ENCODE measurements around the gene CCL21.

The CCL21 gene

GRCh38 chr9:34690983-34691935, 18.7 kb downstream of the CCL21 start, which contains the start of gene CCL19:
Gene CCL19, minus strand, starts transcription at chr9:34691276. Its CDS starts 137 bp downstream, at chr9:34691139.
- Histone ChIP-seq H2BK12ac (ENCODE audit: low read length) (no peak within 1 kb of the TSS), H3K23ac (ENCODE audit: low read depth, low read length, poor library complexity) (peak within 1 kb of the TSS; percentile 78), H3K27me3 (ENCODE audit: control insufficient read depth in 3 of 3, insufficient read depth in 3 of 3, low read depth in 1 of 3, low read length in 3 of 3) (peaks cover 0 to 6% (median 0%) of the 10 kb centered on the region in 3 experiments), H2AFZ (ENCODE audit: low read length) (no peak within 1 kb of the TSS), H3K9ac (ENCODE audit: low read depth, low read length, poor library complexity) (no peak within 1 kb of the TSS), H3K4me3 (ENCODE audit: low read length in 2 of 2) (no peak within 1 kb of the TSS), H3K14ac (ENCODE audit: low read length) (peak within 1 kb of the TSS; percentile 8), H3K18ac (ENCODE audit: low read length) (peak within 1 kb of the TSS; percentile 53), H2BK15ac (ENCODE audit: low read length) (no peak within 1 kb of the TSS), H3K4me1 (ENCODE audit: control insufficient read depth in 2 of 2, insufficient read depth in 1 of 2, low read depth in 1 of 2, low read length in 2 of 2) (no peaks in the 10 kb centered on the region), H4K8ac (ENCODE audit: low read depth, low read length) (no peak within 1 kb of the TSS), H2BK5ac (ENCODE audit: low read length) (no peak within 1 kb of the TSS), H3K36me3 (replicated peaks in 1 of 2; ENCODE audit: control insufficient read depth in 2 of 2, insufficient read depth in 2 of 2, low read length in 2 of 2) (no peaks in the 10 kb centered on the region), H3K79me1 (ENCODE audit: low read depth, low read length) (no peaks in the 10 kb centered on the region), H4K91ac (ENCODE audit: low read depth, low read length, poor library complexity) (no peak within 1 kb of the TSS), H2AK5ac (ENCODE audit: low read depth, low read length) (no peak within 1 kb of the TSS), H3K9me3 (replicated peaks in 1 of 2; ENCODE audit: control insufficient read depth in 2 of 2, insufficient read depth in 1 of 2, low read depth in 1 of 2, low read length in 2 of 2) (peaks cover 0 to 2% of the 10 kb centered on the region in 2 donors), H3K4me2 (ENCODE audit: insufficient read depth, low read length, poor library complexity, severe bottlenecking) (no peak within 1 kb of the TSS), H2BK120ac (ENCODE audit: low read depth, low read length) (no peak within 1 kb of the TSS), H3K27ac (replicated peaks; ENCODE audit: low read length) (no peak within 1 kb of the TSS), H3K4ac (ENCODE audit: low read length) (no peak within 1 kb of the TSS)
- no peak for DNase-seq (ENCODE audit: low spot score)
- no CpG with 5 or more reads among the region's 6 CpGs for WGBS, 2 donors (ENCODE audit: extremely low coverage in 2 of 2, insufficient read length in 2 of 2, insufficient replicate concordance in 1 of 2)

- no peak for DNase-seq (ENCODE audit: low spot score)
Observed at GRCh38 chr9:34689512-34689911, 20.4 kb downstream of the CCL21 start.

GRCh38 chr9:34689116-34689470, 20.8 kb downstream of the CCL21 start:
- Histone ChIP-seq H2AK5ac (ENCODE audit: low read depth, low read length) (no peak overlapping the region), H3K4me1 (ENCODE audit: control insufficient read depth in 2 of 2, insufficient read depth in 1 of 2, low read depth in 1 of 2, low read length in 2 of 2) (no peaks in the 10 kb centered on the region), H3K4me2 (ENCODE audit: insufficient read depth, low read length, poor library complexity, severe bottlenecking) (no peak overlapping the region), H3K36me3 (replicated peaks in 1 of 2; ENCODE audit: control insufficient read depth in 2 of 2, insufficient read depth in 2 of 2, low read length in 2 of 2) (no peaks in the 10 kb centered on the region), H3K4me3 (ENCODE audit: low read length in 2 of 2) (no peak overlapping the region), H2BK12ac (ENCODE audit: low read length) (no peak overlapping the region), H3K9ac (ENCODE audit: low read depth, low read length, poor library complexity) (no peak overlapping the region), H2BK120ac (ENCODE audit: low read depth, low read length) (no peak overlapping the region), H2AFZ (ENCODE audit: low read length) (no peak overlapping the region), H3K18ac (ENCODE audit: low read length) (no peak overlapping the region), H3K23ac (ENCODE audit: low read depth, low read length, poor library complexity) (no peak overlapping the region), H2BK5ac (ENCODE audit: low read length) (no peak overlapping the region), H3K27me3 (ENCODE audit: control insufficient read depth in 3 of 3, insufficient read depth in 3 of 3, low read depth in 1 of 3, low read length in 3 of 3) (peaks cover 0 to 6% (median 0%) of the 10 kb centered on the region in 3 experiments), H3K4ac (ENCODE audit: low read length) (no peak overlapping the region), H4K8ac (ENCODE audit: low read depth, low read length) (no peak overlapping the region), H3K79me1 (ENCODE audit: low read depth, low read length) (no peaks in the 10 kb centered on the region), H3K27ac (replicated peaks; ENCODE audit: low read length) (no peak overlapping the region), H3K14ac (ENCODE audit: low read length) (no peak overlapping the region), H3K9me3 (replicated peaks in 1 of 2; ENCODE audit: control insufficient read depth in 2 of 2, insufficient read depth in 1 of 2, low read depth in 1 of 2, low read length in 2 of 2) (peaks cover 0 to 2% of the 10 kb centered on the region in 2 donors), H4K91ac (ENCODE audit: low read depth, low read length, poor library complexity) (no peak overlapping the region), H2BK15ac (ENCODE audit: low read length) (no peak overlapping the region)
- WGBS, 2 donors (ENCODE audit: extremely low coverage in 2 of 2, insufficient read length in 2 of 2, insufficient replicate concordance in 1 of 2) = no CpG with 5 or more reads among the region's 4 CpGs
- DNase-seq (ENCODE audit: low spot score) = no peak

More at GRCh38 chr9:34689512-34689911, 20.4 kb downstream of the CCL21 start:
- H3K27me3 ChIP-seq (ENCODE audit: control insufficient read depth in 3 of 3, insufficient read depth in 3 of 3, low read depth in 1 of 3, low read length in 3 of 3) = peaks cover 0 to 6% (median 0%) of the 10 kb centered on the region in 3 experiments
- H2AFZ ChIP-seq (ENCODE audit: low read length) = no peak overlapping the region
- no CpG with 5 or more reads among the region's 8 CpGs for WGBS, 2 donors (ENCODE audit: extremely low coverage in 2 of 2, insufficient read length in 2 of 2, insufficient replicate concordance in 1 of 2)
- no peak overlapping the region for H2BK15ac ChIP-seq (ENCODE audit: low read length)
- no peak overlapping the region for H3K18ac ChIP-seq (ENCODE audit: low read length)
- no peaks in the 10 kb centered on the region for H3K4me1 ChIP-seq (ENCODE audit: control insufficient read depth in 2 of 2, insufficient read depth in 1 of 2, low read depth in 1 of 2, low read length in 2 of 2)
- no peak overlapping the region for H4K91ac ChIP-seq (ENCODE audit: low read depth, low read length, poor library complexity)
- H2AK5ac ChIP-seq (ENCODE audit: low read depth, low read length) = no peak overlapping the region
- H2BK5ac ChIP-seq (ENCODE audit: low read length) = no peak overlapping the region
- peaks cover 0 to 2% of the 10 kb centered on the region in 2 donors for H3K9me3 ChIP-seq (replicated peaks in 1 of 2; ENCODE audit: control insufficient read depth in 2 of 2, insufficient read depth in 1 of 2, low read depth in 1 of 2, low read length in 2 of 2)
- no peak overlapping the region for H3K27ac ChIP-seq (replicated peaks; ENCODE audit: low read length)
- H3K4me3 ChIP-seq (ENCODE audit: low read length in 2 of 2) = no peak overlapping the region
- no peak overlapping the region for H3K4me2 ChIP-seq (ENCODE audit: insufficient read depth, low read length, poor library complexity, severe bottlenecking)
- no peak overlapping the region for H4K8ac ChIP-seq (ENCODE audit: low read depth, low read length)
- no peak overlapping the region for H2BK12ac ChIP-seq (ENCODE audit: low read length)
- H3K79me1 ChIP-seq (ENCODE audit: low read depth, low read length) = no peaks in the 10 kb centered on the region
- no peaks in the 10 kb centered on the region for H3K36me3 ChIP-seq (replicated peaks in 1 of 2; ENCODE audit: control insufficient read depth in 2 of 2, insufficient read depth in 2 of 2, low read length in 2 of 2)
- H3K4ac ChIP-seq (ENCODE audit: low read length) = no peak overlapping the region
- no peak overlapping the region for H3K23ac ChIP-seq (ENCODE audit: low read depth, low read length, poor library complexity)
- H2BK120ac ChIP-seq (ENCODE audit: low read depth, low read length) = no peak overlapping the region
- no peak overlapping the region for H3K14ac ChIP-seq (ENCODE audit: low read length)
- no peak overlapping the region for H3K9ac ChIP-seq (ENCODE audit: low read depth, low read length, poor library complexity)

- Histone ChIP-seq H4K8ac (ENCODE audit: low read depth, low read length) (no peak overlapping the region), H3K9me3 (replicated peaks in 1 of 2; ENCODE audit: control insufficient read depth in 2 of 2, insufficient read depth in 1 of 2, low read depth in 1 of 2, low read length in 2 of 2) (peaks cover 0 to 2% of the 10 kb centered on the region in 2 donors), H3K27ac (replicated peaks; ENCODE audit: low read length) (no peak overlapping the region), H2BK15ac (ENCODE audit: low read length) (no peak overlapping the region), H2BK12ac (ENCODE audit: low read length) (no peak overlapping the region), H3K14ac (ENCODE audit: low read length) (no peak overlapping the region), H3K4me2 (ENCODE audit: insufficient read depth, low read length, poor library complexity, severe bottlenecking) (no peak overlapping the region), H3K9ac (ENCODE audit: low read depth, low read length, poor library complexity) (no peak overlapping the region), H2BK5ac (ENCODE audit: low read length) (no peak overlapping the region), H2AK5ac (ENCODE audit: low read depth, low read length) (no peak overlapping the region), H2BK120ac (ENCODE audit: low read depth, low read length) (no peak overlapping the region), H3K79me1 (ENCODE audit: low read depth, low read length) (no peaks in the 10 kb centered on the region), H3K4me3 (ENCODE audit: low read length in 2 of 2) (no peak overlapping the region), H3K27me3 (ENCODE audit: control insufficient read depth in 3 of 3, insufficient read depth in 3 of 3, low read depth in 1 of 3, low read length in 3 of 3) (peaks cover 0 to 6% (median 0%) of the 10 kb centered on the region in 3 experiments), H3K18ac (ENCODE audit: low read length) (no peak overlapping the region), H3K36me3 (replicated peaks in 1 of 2; ENCODE audit: control insufficient read depth in 2 of 2, insufficient read depth in 2 of 2, low read length in 2 of 2) (no peaks in the 10 kb centered on the region), H3K23ac (ENCODE audit: low read depth, low read length, poor library complexity) (no peak overlapping the region), H3K4ac (ENCODE audit: low read length) (no peak overlapping the region), H4K91ac (ENCODE audit: low read depth, low read length, poor library complexity) (no peak overlapping the region), H3K4me1 (ENCODE audit: control insufficient read depth in 2 of 2, insufficient read depth in 1 of 2, low read depth in 1 of 2, low read length in 2 of 2) (no peaks in the 10 kb centered on the region), H2AFZ (ENCODE audit: low read length) (no peak overlapping the region)
- DNase-seq (ENCODE audit: low spot score) = no peak
- no CpG with 5 or more reads among the region's 5 CpGs for WGBS, 2 donors (ENCODE audit: extremely low coverage in 2 of 2, insufficient read length in 2 of 2, insufficient replicate concordance in 1 of 2)
Observed at GRCh38 chr9:34688329-34689115, 21.4 kb downstream of the CCL21 start.

All from neuronal stem cell (in vitro differentiated cells).